ENCODE results near the gene FAM200C. TPM values are rescaled to one million over a fixed set of nuclear protein-coding genes. Genes with fewer than 3 reads are reported as not detected.

The FAM200C gene
- total and polyA plus RNA-seq, 2 of the 8 experiments (the other 6 are each of a cell fraction or from before 2014, with no cell fraction given): 2.6 to 7.3 TPM

GRCh38 chr5:160418561-160419457 is 19.0 kb upstream of the FAM200C start, which contains the start of gene SLU7 (continued):
- peak; percentile 33; the same call in 1 of the 2 replicates for TF ChIP-seq PHF8 (conservative IDR thresholded peaks at IDR 0.05; ENCODE audit: low read depth, low read length)
- no peak for TF ChIP-seq EZH2 (IDR thresholded peaks at IDR 0.05; ENCODE audit: low read depth, low read length, severe bottlenecking)
- TF ChIP-seq SIN3A (conservative IDR thresholded peaks at IDR 0.05 in 1 of 2, IDR thresholded peaks at IDR 0.05 in 1 of 2; ENCODE audit: low read depth in 1 of 2, low read length in 2 of 2): peak; percentile 34 to 86; a peak in 3 of 4 replicates
- TF ChIP-seq CREB1 (IDR thresholded peaks at IDR 0.05): no peak
- peak; percentile 83 for TF ChIP-seq TBP (IDR thresholded peaks at IDR 0.05; ENCODE audit: low read depth, low read length)
- no peak for TF ChIP-seq ZNF274 (IDR thresholded peaks at IDR 0.05; ENCODE audit: borderline replicate concordance, extremely low read depth, low read length)
- peak; percentile 69 for TF ChIP-seq POLR2AphosphoS5 (IDR thresholded peaks at IDR 0.05; ENCODE audit: low read depth, low read length)
- TF ChIP-seq NRF1 (IDR thresholded peaks at IDR 0.05; ENCODE audit: low read depth, low read length): peak; percentile 83
- TF ChIP-seq SAP30 (IDR thresholded peaks at IDR 0.05; ENCODE audit: insufficient read depth, insufficient replicate concordance, low read length): peak; percentile 89
- TF ChIP-seq BRCA1 (IDR thresholded peaks at IDR 0.05; ENCODE audit: low read depth, low read length): peak; percentile 86
- TF ChIP-seq CHD1 (IDR thresholded peaks at IDR 0.05; ENCODE audit: low read depth, low read length): no peak

Measured in H1 (cell line).